ENCODE measurements around the gene COL4A2.

Gene COL4A2

GRCh38 chr13:110291286-110291685, 15.8 kb upstream of the COL4A2 start:
- no peak for DNase-seq

DNA sequence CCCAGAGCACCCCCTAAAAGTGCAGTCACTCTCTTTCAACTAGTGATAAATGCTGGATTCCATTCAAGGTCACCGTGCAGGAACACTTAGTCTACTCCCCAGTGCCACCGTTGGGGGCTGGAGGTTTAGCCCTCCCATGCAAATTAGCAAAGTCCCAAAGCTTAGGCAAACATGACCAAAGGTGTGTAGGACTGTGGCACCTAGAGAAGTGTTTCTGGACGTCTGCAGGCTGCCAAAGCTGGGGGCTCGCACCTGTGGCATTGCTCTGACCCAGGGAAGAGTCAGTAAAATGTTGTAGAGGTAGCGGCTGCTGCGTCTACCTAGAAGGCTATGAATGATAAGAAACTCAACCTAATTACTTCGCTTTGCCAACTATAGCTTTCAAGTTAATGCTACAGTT, 14.0 kb upstream of the COL4A2 start:
- DNase-seq = no peak

DNA sequence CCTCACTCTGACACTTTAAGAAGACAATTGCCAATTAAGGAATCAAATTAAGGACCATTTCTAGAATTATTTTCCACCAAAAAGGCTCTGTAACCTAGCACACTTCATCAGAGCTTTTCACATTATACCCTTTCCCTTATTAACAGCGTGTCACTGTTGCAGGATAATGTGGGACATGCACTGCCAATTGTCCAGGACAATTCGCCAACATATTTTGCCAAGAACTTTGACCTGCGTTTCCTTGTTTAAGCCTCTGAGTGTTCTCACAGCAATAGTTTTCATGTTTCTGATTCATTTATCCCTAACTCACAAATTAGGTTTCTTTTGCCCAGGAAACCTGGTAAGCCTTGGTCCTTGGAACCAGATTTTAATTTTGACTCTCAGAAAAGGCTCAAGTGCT, 13.4 kb upstream of the COL4A2 start:
- no peak for DNase-seq

DNA sequence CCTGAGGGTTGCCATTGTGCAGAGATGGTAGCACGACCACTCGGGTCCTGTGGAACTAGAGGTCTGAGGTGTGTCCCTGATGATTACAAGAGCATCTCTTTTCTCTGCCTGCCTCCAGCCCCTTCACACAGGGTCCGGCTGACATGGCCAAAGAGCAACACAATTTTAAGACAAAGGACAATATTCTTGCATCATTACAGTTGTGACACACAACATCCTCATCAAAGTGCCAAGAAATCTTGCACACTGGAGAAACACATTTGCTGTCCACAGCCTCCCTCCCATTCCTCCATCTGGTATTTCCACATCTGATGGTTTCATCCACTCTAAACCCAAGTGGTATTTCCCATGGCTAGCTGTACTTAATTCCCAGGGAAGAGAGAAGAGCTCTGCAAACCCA, 12.9 kb upstream of the COL4A2 start:
- no peak for DNase-seq

DNA sequence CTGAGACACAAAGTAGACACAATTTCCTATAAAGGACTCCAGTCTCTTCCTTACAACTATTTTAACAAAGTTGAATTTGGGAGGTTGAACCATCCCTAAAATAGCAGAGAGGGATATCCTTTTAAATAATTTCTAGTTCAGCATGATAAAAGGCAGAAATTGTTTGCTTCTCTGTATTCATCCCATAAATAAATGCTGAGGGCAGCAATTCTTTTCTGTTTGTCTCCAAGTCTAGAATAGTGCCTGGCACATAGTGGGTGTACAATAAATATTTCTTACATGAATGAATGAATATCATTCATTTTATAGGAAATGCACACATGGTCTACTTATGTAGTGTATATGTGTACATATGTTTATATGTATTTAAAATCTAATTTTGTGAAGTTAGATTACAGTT, 12.5 kb upstream of the COL4A2 start:
- no peak for DNase-seq

DNA sequence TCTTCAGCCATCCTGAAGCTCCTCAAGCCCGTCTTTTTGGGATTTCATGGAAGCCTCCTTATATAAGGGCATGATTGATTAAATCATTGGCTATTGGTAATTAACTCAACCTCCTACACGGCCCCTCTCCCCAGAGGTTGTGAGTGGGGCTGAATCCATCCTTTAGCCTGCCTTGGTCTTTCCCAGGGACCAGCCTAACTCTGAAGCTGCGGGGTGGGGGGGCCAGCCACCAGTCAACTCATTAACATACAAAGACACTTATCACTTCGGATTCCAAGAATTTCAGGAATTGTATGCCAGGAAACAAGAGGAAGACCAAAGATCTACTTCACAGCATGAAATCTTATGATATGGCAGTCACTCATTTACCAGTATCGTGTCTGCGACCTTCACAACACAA, 10.1 kb upstream of the COL4A2 start:
- no peak for DNase-seq

- DNase-seq = no peak
These were observed 9.1 kb upstream of the COL4A2 start for GRCh38 chr13:110297766-110298504.

DNA sequence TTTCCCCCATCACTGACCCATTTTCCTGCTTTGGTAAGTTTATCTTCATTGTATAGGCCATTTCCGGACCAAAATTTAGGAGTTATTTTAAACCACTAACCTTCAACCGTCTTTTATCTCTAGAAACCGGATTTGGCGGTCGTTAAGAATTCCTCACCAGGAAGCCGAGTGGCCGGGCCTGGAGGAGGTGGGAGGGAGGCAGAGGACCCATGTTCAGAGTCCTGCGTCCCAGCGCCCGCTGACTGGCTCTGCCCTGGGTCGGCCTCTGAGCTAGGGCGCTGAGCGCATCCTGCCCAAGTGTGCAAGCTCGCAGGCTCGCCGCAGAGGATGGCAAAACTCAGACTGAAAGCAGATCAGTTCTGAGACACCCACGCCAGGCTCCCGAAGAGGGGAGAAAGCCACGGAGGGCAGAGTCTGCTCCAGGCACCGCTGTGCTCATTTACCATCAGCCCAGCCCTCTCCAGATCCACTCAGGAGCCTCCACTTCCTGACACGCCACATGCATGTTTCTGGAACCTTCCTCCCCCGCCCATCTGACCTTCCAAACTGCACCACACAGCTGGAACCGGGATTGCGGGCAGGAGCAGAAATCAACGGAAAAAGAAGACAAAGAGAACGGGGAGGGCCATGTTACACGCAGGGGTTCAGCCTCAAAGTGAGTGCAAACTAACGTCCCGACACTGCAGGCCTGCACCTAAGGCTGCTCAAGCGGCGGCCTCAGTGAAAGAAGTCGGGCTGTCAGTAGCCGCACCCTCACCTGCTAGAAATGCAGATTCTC, 8.4 kb upstream of the COL4A2 start:
- peak; percentile 64 for DNase-seq

DNA sequence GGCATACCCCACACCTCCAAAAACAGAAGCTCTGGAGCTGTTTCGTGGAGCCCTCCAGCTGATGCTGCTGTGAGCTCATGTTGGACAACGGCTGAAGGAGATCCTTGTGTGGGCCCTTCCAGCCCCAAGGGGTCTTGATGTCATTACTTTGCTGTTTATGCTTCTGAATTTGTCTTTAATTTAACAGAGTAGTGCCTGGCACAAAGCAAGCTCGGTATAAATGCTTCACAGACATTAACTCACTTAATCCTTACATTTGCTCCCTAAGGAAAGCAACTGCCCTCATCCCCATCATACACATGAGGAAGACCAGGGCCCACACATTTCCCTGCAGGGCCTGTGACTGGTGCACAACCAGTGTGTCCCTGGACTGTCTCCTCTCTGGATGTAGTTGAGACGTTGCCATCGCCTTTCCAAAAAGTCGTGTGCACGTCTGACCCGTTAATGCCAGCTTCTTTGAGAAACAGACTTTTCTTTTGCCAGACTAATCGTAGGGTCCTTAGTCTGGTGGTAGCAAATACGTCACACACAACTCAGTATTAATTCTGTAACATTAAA, 7.7 kb upstream of the COL4A2 start:
- DNase-seq = no peak

DNA sequence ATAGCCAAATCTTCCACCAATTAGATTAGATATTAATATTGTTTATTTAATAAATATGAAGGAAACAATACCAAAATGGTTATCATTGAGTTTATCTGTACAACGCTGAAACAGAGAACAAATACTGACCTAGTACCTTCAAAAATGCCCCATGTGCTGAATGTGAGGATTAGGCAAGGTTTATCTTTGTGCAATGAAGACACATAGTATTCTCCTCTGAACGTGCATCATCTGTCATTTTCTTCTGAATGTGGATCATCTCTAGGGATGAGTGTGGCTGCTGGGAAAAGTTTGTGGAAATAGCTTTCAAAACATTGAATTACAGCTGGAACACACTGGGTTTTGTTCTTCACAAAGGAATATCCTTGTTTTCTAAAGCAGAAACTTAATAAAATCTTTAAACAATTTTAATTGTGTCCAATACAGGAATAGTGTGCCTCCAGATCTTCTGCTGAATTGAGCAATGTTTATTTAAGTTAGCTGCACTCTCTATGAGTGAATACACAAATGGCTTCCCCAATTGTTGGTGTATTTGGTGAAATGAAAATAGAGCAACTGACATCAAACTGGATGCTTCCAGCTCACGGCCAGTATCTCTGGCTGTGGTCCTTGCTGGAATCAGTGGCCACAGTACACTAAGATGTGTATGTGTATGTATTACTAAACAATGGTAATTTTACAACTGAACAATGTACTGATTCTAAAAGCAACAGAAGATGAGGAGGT, 6.8 kb upstream of the COL4A2 start:
- no peak for DNase-seq

DNA sequence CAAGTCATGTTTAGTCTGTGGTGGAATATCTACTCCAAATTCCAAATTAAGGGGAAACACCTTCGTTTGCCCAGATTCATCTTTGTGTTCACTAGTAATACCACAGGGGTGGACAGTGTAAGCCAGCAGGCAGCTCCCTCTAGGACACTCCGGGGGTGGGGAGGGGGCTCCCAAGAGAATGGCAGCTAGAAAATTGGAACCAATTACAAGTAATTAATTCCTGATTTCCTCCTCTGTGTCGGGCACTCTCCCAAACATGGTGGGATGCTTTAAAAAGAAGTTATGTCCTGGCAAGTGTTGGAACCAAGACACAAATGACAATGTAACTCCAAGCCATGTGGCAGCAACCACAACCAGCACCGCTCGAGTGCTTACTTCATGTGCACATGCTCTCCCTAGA, 6.0 kb upstream of the COL4A2 start:
- DNase-seq = no peak

DNA sequence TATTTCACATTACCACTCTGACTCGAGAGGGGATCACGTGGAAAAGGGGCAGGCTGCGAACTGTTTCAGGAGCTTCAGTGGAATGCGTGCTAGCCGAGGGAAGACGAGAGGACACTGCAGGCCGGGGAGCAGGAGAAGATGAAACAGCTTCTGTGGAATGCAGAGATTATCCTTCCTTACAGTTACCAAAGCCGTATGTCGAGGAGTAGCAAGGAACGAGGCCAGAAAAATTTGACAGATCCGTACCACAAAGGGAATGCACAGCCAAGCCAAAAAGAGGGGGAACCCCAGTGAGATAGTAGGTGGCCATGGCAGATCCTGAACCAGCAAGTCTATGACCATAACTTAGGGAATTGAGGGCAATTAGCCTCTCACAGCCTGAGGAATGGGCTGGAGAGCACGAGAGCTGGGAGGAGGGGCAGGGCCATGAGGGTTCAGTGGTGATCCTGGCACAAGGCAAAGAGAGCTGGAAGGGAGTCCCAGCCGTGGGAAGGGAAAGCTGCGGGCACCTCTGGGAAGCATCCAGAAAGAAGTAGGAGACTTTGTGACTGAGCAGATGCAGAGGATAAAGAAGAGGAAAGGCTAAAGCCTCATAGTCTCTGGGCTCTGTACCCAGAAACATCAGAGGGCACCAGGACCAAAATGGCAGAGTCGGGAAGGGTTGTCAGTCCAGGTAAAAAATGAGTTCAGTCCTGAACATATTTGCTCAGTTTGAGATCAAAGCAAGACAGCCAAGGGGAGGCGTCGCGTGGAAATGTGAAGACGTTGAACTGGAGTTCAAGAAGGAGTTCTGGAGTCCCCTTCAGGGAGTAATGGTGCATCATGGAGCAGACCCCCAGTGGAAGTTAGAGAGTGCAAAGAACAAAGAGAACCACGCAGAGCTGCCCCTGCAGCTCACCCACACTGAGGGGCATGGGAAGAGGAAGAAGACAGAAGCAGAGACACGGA, 5.2 kb upstream of the COL4A2 start:
- peak; percentile 15 for DNase-seq

- no peak for DNase-seq
These were observed 4.1 kb upstream of the COL4A2 start for GRCh38 chr13:110302997-110303396.

DNA sequence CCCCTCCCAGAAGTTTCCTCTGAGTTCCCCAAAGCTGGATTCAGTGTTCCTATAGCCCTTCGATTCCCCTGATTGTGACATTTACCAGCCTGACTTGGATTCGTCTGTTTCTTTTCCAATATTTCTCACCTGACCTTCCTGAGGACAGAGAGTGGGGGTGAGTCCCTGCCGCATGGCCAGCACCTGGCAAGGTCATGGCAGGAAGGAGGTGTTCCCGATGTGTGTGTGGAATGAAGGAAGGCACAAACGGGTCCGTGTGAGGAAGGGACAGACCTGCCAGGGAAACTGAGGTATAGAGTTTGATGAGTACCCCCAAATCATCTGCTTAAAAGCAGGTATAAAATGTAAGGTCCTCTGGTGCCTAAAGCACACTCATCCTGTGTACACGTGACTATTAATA, 3.4 kb upstream of the COL4A2 start:
- no peak for DNase-seq

DNA sequence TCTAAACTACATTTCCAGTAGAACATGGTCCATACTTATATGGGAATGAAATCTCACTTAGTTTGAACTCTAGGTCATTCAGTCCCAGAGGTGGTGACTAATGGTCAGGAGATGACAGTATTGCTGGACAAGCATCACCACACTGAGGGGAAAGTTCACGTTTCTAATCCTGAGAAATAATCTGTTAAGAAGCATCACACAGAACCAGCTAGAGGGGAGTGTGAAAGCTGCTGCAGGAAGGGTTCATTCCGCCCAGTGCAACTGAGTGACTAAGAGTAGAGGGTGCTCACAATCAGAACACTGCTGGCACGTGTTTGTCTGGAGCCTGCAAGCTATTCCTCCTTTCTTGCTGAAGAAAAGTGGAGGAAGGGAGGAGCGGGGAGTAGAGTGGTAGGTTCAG, 2.8 kb upstream of the COL4A2 start:
- no peak for DNase-seq

DNA sequence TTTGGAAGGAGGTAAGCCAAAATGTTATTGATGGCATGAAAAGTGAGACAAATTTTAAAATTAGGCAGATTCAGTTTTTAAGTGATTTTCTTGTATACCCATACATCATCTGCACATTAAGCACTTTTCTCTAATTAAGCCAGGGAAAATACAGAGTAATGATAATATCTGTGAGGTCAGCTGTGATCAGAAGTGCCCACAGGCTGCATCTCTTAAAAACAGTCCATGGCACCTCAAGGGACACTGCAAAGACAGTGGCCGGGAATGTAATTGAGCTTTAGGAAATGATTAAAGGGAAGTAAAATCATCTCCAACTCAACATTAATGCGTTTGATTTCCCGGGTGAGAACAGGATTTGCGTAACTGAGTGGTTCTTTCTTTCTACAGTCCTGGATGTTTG, 2.1 kb upstream of the COL4A2 start:
- no peak for DNase-seq

GRCh38 chr13:110305544-110305943, 1.5 kb upstream of the COL4A2 start:
- no peak for DNase-seq

DNA sequence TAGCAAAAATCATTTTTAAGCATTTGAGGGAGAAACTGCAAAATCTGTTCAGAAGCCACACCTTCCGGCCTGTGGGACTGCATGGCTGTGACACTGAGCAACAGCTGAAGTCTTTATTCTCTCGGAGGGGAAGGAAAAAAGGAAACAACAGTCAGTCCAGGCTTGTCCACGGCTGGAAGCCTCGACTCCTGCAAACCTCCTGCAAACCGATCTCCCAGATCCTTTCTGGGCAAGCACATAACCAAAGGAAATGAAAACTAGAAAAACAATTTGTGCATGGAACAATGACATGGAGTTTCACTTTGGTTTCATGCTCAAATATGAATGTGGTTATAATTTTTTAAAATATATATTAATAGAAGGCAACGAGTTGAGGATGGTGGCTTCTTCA, 1.1 kb upstream of the COL4A2 start:
- no peak for DNase-seq

DNA sequence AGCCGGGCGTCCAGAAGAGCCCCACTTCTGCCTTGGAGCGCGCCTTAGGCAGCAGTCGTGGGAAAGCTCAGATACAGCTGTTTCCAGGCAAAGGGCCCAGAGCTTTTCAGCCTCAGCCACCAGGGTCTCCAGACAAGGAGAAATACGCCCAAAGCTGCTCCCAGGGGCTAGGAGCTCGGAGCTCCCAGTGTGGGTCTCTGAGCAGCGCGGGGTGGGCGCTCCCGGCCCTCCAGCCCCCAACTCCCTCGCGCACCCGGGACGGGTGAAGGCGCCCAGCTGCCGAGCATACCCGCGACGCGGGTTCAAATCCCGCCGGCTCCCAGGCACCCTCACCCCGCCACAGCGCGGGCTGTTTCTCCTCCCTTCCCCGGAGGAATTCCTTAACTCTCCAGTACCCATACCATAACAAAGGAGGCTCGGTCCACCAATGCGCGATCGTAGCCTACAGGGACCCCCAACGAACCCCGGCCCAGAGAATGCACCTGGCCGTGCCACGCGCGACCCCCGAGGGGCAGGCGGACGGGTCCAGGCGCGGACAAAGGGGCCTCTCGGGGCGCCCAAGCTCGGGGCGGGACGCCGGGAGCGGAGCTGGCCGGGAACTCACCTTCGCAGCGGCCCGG, 634 bp upstream of the COL4A2 start:
- no peak for DNase-seq

DNA sequence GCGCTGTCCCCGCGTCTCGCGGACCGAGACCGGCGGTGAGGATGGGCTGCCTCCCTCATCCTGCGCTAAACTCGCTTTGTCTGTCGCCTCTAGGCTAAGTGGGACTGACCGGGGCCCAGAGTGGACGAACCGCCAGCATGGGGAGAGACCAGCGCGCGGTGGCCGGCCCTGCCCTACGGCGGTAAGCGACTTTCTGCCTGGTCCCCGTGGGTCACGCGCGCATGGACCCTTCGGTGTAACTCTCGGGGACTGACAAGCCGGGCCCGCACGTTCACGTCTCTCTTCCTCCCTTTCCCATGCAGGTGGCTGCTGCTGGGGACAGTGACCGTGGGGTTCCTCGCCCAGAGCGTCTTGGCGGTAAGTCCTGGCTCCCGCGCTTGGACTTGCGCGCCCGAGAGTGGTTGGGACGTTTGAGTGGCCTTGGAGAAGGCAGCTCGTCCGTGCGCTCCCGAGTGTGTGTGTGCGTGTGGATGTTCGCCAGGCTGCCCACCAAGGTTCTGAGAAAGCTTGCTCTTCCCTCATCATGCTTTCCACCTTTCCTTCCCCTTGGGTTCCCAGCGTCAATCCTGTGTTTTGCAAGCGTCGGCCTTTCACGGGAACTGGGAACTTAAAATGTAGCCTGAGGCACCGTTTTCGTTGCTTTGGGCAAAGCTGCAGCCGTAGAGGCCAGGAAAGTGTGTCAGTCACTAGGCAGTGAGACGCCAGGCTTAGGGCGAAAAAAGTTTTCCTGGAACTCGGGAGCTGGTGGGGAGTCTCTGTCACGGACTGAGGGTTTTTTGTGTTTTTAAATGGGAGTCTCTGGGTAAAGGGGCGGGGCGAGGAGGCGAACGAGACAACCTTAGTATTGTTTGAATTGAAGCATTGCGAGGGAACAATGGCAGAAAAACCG, 927 bp downstream of the COL4A2 start:
- no peak for DNase-seq

Data from activated CD8-positive, alpha-beta memory T cell treated with anti-CD3 and anti-CD28 coated beads, Interleukin-2, amount 50 U/mL, for 48 hours (primary cell).